NCI-H1048 (cell line): ENCODE data around the gene GAS2L2.

Experiments
- DNase-seq: peaks from one replicate; lab custom pipeline; 2025; lab: John Stamatoyannopoulos, UW

GAS2L2 gene

GRCh38 chr17:35752945-35753764 is at the start of gene GAS2L2:
Gene GAS2L2 (minus strand): TSS chr17:35753239. CDS start chr17:35752850, 389 bp downstream.
- no peak for DNase-seq

DNA sequence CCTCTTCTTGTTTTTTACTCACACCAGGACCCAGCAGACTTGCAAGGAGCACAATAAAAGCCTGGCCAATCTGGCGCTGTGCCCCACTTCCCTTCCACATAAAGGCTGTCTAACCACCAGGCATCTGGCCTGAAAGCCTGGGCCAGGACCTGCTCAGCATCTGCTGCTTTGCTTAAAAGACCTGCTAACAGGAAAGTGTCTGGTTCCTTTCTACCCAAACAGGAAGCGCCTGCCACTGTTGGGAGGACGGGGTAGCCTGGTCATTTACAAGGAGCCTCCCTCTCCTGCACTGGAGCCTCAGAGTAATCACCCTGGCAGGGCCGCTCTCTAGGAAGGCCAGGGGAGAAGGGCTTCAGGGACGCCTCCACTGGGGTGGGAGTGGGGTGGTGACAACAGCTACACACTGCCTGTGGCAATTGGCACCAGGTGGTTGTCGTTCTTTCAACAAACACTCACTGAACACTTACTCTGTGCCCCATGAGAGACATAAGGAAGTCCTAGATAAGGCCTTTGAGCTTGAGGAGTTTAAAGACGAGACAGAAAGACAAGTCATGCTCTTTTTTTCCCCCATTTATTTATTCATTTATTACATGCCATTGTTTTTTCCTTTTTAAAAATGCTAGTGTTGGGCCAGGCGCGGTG is 48.7 kb upstream of the GAS2L2 start:
- no peak for DNase-seq

GRCh38 chr17:35799942-35800341 is 46.9 kb upstream of the GAS2L2 start:
- no peak for DNase-seq

GRCh38 chr17:35797918-35798317 is 44.9 kb upstream of the GAS2L2 start:
- DNase-seq: no peak

- DNase-seq: no peak
Measured at GRCh38 chr17:35797370-35797769, 44.3 kb upstream of the GAS2L2 start.

DNA sequence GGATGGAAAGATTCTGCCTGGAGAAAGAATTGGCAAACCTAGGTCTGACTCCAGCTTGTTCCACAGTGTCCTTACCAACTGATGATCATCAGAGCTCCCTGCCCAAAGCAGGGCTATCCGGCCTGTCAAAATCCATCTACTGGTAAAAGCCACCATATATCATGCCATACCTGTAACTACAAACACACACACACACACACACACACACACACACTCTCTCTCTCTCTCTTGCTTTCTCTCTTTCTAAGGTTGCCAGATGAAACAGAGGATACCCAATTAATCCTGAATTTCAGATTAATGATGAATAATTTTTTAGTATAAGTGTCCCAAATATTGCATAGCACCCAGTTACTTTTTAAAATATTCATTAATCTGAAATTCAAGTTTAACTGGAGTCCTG is 43.9 kb upstream of the GAS2L2 start:
- DNase-seq: no peak

- no peak for DNase-seq
Measured at GRCh38 chr17:35795871-35796265, 42.8 kb upstream of the GAS2L2 start.

GRCh38 chr17:35795007-35795870 is 42.2 kb upstream of the GAS2L2 start, which contains the start of gene MMP28:
Gene MMP28 (minus strand): TSS chr17:35795641. CDS start chr17:35795377, 264 bp downstream.
- DNase-seq: no peak

GRCh38 chr17:35793257-35793656 is 40.2 kb upstream of the GAS2L2 start:
- DNase-seq: no peak

DNA sequence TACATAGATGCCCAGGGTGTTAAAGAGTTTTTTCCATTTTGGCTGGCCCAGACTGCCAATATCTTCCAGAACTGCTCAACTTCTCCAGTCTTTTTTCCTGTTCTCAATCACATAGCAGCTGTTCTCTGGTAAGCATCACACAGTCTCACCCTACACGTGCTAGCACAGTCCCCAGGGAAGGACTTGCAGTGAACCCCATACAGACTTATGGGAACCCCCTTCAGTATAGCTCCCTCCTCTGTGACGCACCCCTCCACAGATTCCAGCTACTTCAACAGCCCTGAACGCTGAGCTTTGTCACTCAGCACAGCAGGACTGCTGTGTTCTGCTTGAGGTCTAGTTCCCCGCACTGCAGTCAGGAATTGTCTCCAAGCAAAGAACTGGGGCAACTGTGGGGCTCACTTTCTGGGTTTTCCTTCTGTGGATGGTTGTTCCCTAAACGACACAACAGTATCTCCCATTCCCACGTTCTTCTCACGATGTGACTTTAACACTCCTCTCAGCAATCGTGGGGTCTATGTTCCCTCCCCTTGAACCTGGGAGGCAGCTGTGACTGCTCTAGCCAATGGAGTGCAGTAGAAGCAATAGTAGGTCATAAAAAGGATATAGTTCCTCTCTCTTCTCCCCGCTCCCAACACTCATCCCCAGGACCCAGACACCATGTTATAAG is 38.8 kb upstream of the GAS2L2 start:
- no peak for DNase-seq

DNA sequence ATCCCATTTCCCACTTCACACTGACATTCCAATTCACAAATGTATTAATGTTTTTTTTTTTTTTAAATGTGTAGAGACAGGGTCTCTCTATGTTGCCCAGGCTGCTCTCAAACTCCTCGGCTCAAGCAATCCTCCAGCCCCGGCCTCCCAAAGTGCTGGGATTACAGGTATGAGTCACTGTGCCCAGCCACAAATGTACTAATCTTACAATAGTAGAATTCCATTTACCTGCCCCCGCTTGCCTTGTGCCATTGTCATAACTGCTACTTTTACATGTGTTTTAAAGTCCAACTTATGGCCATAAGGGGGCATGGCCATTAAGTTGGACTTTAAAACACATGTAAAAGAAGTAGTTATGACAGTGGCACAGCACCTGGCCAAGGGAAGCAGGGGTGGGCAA is 37.8 kb upstream of the GAS2L2 start:
- no peak for DNase-seq

- DNase-seq: no peak
Measured at GRCh38 chr17:35788477-35789368, 35.7 kb upstream of the GAS2L2 start.

DNA sequence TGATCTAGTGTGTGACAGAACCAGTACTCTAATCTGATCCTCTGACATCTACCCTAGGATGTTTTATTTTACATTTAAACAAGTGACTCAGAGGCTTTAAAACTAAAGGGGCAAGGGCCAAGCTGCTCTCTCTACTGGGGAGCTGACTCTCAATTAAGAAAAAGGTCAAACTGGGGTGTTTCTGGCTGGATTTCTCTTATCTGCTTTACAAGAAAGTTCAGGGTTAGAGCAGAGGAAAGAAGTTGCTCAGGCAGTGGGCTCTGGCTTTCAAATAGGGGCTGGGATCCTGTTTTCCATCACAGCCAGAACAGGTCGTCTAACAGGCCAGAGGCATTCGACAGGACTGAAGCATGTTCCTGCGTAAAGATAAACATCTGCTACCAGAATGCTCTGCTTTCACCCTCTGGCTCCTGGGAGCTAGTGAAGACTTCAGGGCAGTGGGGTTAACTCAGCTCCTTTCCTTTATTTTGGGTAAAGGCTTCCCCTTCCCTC is 33.9 kb upstream of the GAS2L2 start:
- DNase-seq: no peak

DNA sequence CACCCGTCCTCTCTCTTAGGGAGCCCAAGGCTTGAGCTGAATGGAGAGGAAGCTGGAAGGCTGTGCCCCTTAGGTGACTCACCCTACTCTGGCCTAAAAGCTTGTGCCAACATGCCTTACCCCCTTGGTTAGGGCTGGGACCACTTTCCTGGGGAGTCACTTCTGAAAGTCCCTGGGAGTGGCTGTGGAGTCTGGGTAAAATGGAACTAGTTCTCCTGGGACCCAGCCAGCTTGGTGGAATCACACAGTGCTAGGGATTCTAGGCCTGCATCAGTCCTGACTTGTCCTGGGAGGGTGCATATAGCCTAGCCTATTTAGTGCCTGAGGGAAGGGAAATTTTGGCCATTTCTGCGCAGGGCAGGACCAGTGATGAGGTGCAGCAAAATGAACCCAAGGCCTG is 31.9 kb upstream of the GAS2L2 start:
- no peak for DNase-seq

- no peak for DNase-seq
Measured at GRCh38 chr17:35780950-35781349, 27.9 kb upstream of the GAS2L2 start.

DNA sequence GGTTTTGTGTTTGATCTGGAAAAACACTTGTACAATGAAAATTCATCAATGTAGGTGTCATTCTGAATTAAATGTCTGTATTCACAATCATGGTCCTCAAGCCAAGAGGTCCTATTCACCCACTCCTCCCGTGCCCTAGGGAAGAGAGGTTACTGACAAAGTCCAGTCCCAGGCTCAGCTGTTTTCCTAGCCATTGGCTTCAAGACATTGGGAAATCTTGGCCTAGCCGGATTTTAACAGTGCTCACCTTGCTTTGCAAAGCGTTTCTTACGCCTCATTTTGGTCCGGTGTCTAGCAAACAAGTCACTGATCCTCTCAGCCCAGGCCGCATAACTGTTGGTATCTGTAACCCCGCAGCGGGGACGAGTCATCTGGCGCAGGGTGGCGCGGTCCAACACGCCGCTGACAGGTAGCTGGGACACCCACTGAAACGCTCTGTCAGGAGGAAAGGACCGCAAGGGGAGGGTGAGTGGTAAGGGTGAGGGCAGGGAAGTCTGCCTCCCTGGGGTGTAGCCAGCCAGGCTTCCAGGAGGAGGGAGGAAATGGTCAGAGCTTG is 25.7 kb upstream of the GAS2L2 start:
- DNase-seq: no peak

GRCh38 chr17:35775583-35775982 is 22.5 kb upstream of the GAS2L2 start:
- DNase-seq: no peak

GRCh38 chr17:35775039-35775438 is 22.0 kb upstream of the GAS2L2 start:
- no peak for DNase-seq

DNA sequence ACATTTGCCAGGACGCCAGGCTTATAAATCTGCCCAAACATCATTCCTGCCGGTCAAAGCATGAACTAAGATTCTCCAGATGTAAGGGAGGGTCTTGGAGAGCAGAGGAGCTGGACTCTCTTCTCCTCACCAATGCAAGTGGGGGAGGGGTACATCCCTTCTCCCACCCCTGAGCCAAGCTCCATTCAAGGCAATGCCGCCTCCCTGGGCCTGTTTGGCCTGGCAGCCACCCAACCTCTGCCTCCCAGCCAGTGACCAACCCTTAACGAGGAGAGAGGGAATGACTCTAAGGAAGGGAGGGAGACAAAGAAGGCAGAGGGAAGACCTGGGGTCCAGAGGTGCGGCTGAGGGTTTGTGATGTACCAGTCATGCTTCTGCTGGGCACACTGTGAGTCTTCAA is 21.5 kb upstream of the GAS2L2 start:
- DNase-seq: no peak

- DNase-seq: no peak
Measured at GRCh38 chr17:35773679-35774425, 20.8 kb upstream of the GAS2L2 start.
